NB4 (cell line): Measurements from ENCODE around the gene RAI1.

Experiments used
- DNase-seq: peaks from one replicate; pipeline ENCODE4 v3.0.0; 2010; ENCODE audit warnings: low read depth
- H3K4me3 ChIP-seq: one replicate; pipeline ENCODE4 v1.5.1; 2011; ENCODE audit warnings: mild to moderate bottlenecking, low read depth, low read length, moderate library complexity
- CTCF ChIP-seq: IDR thresholded peaks from one replicate; pipeline ENCODE4 v1.5.1; 2012; ENCODE audit warnings: low read depth, low read length
- MAX ChIP-seq: IDR thresholded peaks from 2 replicates; pipeline ENCODE4 v1.6.1; 2011; ENCODE audit warnings: low read depth, low read length
- MYC ChIP-seq: IDR thresholded peaks from 2 replicates; pipeline ENCODE4 v1.6.1; 2011; ENCODE audit warnings: low read depth, low read length
- POLR2A ChIP-seq: IDR thresholded peaks from 2 replicates; pipeline ENCODE4 v1.6.1; 2011; ENCODE audit warnings: mild to moderate bottlenecking; ENCODE audit not compliant: insufficient read length; ENCODE audit errors: extremely low read depth

RAI1 gene

GRCh38 chr17:17792037-17792550 is 110.8 kb downstream of the RAI1 start:
- no peak overlapping the region for H3K4me3 ChIP-seq
- no peak for TF ChIP-seq MAX
- TF ChIP-seq MYC = no peak
- TF ChIP-seq POLR2A = no peak
- TF ChIP-seq CTCF = no peak
- no peak for DNase-seq

GRCh38 chr17:17792551-17793377 is 111.5 kb downstream of the RAI1 start:
- TF ChIP-seq MYC = no peak
- TF ChIP-seq MAX = no peak
- no peak for TF ChIP-seq CTCF
- TF ChIP-seq POLR2A = no peak
- no peak overlapping the region for H3K4me3 ChIP-seq
- peak; percentile 54 for DNase-seq

- TF ChIP-seq MAX = no peak
- no peak overlapping the region for H3K4me3 ChIP-seq
- no peak for DNase-seq
These were observed 112.3 kb downstream of the RAI1 start for GRCh38 chr17:17793378-17794214.

GRCh38 chr17:17794382-17794781 is 113.1 kb downstream of the RAI1 start:
- TF ChIP-seq POLR2A = no peak
- TF ChIP-seq MYC = no peak
- no peak for TF ChIP-seq CTCF
- TF ChIP-seq MAX = no peak
- H3K4me3 ChIP-seq = no peak overlapping the region
- DNase-seq = no peak

GRCh38 chr17:17795296-17795695 is 114.0 kb downstream of the RAI1 start:
- no peak for TF ChIP-seq MYC
- no peak for TF ChIP-seq CTCF
- no peak for TF ChIP-seq POLR2A
- TF ChIP-seq MAX = no peak
- DNase-seq = no peak
- no peak overlapping the region for H3K4me3 ChIP-seq
